GM18907 (cell line): Measurements from ENCODE around the gene LCP1.

Source experiments
- ATAC-seq: cut with Tn5 transposase; IDR thresholded peaks from one replicate; pipeline ENCODE4 v1.9.1; 2021; ENCODE audit warnings: mild to moderate bottlenecking, moderate library complexity; ENCODE audit not compliant: unreplicated experiment

The LCP1 gene

DNA sequence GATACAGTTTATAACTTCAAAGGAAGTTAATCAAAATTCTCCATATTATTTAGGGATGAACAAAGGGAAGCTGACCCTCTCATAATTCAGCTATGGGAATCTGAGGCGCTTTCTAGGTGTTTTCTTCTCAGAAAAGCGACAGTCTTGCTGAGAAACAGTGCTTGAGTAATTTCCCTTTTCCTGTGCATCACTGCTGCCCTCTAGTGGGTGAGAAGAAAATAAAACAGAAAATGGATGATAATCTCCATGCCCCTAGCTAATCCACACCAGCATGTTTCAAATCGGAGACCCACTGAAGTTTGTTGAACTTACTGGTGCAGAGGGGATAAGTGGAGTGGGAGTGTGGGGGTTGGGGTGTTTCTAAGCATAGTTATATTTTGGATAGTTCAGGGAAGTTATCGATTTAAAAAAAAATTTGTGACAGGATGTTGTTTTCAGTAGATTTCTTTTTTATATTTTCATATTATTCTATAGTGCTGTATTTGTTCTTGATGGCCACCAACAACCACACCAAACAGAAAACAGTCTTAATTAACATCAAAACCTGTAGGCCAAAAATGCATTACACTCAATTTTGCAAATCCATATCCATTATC, 21.4 kb downstream of the LCP1 start:
- no peak for ATAC-seq

DNA sequence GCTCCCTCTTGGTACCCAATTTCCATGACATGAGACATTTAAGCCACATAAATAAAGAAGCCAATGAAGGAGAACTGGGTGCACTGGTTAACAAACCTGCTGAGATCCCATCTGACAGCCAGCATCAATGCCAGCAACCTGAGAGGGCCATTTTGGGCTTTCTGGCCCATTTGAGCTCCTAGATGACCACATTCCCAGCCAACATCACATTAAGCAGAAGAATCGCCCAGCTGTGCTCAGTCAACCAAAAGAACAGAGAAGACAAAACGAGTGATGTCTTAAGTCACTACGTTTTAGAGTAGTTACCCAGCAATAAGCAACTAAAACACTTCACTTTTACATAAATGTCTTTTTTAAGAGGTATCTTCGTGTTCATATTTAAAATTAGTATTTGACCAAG, 21.9 kb downstream of the LCP1 start:
- no peak for ATAC-seq

DNA sequence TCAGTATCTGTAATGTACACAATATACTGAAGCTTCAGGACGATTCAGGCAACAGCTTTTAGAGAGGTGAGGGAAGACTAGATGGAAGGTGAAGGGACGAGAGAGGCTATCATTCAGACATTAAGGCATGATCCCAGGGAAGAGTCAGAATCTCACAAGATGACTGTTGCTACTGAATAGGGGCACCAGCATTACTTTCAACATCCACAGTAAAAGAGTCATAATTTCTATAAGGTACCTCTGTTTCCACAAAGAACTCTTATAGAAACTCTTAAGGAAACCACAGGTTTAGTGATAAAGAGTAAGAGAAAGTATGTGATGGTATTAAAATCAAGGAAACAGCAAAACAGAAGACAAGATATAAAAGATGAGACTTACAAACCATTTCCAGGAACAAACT, 23.0 kb downstream of the LCP1 start:
- no peak for ATAC-seq

DNA sequence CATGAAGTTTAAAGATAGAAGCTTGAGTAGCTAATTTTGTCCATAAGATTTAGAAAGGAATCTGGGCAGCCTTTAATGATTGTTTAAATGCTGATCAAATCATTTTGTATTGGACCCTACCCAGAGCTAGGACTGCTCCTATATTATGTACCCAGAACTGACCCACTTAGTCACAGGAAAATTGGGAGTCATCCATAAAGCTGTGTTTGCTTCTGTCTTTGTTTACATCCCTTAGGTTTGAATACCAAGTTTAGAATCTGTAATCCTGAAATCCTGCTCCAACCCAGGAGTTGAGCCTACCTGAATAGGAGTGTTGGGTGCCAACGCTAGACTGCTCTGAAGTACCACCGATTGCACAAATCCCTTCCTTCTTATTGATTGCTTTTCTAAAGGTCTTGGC, 23.8 kb downstream of the LCP1 start:
- ATAC-seq: no peak

DNA sequence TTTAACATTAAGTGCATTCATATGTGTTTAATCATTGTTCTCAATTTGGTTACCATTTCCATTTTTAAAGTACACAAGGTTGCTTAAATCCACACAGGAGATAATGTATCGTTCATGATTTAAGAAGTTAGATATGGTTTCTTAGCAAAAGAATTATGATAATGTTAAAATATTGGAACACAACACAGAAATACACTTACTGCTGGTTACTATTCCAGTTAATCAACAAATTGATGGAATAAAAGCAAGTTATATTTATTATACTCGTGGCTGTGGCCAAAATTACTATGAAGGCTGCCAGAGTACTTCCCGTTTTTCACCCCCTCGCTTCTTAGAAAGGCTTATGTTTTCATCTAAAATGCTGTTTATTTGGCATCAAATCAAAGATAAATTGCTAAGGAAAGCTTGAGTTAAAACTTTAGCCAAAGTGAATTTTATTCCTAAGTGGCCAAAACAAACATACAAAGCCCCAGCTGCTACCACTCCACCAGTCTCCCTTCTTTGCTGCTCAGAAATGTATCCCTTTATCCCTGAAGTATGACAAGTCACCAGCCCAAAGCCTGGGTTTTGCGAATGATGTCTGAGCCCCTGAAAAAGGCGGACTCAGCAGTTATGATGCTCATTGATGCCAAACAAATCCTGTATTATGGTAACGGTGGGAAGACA, 27.7 kb downstream of the LCP1 start:
- ATAC-seq: no peak

DNA sequence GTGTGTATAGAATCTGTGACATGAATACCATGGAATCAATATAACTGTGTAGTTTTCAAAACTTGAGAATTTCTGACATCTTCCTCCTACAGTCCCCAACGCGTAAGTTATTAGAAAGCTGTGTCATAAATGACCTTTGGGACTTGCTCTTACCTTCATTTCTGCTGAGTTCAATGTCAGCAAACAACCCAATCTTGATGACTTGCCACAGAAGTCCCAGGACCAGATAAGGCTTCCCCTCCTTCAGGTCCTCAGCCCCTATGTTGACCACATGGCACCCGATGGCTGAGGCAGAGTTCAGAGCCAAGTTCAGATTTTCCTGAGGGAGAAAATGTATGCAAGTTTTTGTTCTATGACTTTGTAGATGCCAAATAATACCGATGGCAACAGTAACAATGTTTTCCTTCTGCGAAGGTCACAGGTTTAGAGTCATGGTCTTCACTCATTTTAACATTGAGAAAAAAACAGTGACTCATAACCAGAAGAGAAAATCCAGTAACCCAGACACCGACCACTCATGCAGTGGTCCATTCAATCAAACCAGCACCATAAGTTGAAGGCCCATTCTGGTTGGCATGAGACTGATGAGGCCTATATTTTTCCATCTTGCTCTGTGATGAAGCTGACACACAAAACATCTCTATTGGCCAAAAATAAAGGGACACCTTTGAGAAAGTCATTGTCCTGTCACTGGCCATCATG, 29.2 kb downstream of the LCP1 start:
- no peak for ATAC-seq

DNA sequence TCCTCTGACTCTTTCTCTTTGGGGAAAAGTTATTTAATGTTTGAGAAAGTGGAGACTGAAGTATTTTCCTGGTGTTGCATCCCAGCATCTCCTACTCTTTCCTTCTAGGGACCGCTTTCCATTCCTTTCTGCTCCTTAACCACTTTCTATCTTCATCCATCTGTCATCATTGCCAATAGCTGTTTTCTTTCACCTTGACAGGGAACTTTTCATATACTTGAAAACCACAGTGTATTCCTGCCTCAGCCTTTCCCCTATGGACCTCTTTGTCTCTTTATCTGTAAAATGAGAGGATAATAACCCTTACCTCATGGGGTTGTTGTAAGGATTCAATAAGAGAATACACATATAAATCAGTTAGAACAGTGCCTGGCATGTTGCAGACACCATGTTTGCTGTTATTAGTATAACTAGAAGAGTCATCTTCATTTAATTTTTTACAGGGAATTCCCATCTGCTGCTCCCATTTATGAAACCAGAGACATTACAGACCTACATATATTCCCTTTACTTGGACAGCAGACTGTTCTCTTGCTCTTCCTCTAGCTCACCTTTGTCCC, 31.8 kb downstream of the LCP1 start:
- no peak for ATAC-seq

DNA sequence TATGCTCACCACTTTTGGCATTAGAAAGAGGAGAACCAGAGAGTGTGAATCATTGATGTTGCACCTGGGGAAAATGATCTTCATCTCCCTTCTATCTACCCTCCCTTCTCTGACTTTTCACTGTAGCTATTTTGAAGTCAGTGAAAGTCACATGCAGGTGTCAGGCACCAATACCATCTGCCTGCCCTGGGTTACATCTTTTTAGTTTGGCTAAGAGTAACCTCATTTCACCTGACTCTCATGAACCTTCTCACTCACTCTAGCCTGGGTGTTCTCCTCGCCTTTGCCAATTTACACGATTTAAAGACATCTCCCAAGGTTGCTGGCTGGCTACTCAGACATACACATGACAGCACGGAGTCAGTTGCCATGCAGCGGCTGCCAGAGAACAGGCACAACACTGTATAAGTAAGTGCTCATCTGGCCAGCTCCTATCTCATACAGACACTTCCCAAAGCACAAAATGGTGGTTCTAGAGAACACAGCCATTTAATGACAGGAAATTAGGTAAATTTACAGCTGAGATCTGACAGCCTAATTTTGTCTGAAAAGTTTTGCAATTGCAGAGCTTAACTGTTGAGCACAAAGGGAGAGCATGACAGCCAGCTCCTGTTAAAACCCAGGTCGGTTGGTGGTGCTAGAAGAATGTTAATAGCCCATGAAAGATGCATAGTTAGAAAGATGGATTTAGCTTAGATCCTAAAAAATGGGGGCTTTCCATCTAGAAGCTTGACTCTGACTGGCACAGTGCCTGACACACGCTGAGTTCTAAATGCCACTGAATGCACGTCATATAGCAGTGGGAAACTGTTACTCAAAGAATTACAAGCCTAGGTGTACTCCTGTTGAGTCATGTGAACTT, 32.5 kb downstream of the LCP1 start:
- no peak for ATAC-seq

DNA sequence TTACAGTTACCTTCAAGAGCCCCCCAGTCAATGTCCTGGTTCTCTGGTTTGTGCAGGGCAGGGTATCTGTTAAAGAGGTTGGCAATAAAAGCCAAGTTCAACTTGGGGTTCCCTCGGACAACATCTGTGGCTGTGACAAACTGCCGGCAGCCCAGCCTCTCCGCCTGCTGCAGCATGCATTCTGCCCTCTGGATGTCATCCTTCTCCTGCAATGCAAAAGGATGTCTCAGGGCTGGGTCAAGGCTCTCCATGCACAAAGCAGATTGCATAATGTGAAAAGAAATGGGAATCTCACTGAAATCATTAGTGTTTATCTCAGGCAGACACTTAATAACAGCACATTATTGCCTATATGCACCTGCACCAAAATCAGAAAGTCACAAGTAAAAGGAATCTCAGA, 35.1 kb downstream of the LCP1 start:
- ATAC-seq: no peak

DNA sequence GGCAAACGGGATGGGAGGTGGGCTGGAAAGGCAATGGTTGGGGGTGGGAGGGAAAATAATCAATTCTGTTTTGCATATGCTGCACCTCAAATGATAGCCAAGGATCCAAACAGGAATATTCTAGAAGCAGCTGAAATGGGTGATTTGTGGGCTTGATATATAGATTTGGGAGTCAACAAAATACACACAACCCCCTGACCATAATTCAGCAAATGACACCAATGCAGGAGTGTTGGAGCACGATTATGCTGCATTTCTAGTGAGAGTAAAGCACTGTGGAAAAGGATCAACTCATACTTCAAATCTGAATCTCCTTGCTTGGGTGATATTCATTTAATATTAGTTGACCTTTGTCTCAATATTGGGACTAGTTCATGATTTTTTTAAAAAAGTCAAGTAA, 36.0 kb downstream of the LCP1 start:
- ATAC-seq: no peak

DNA sequence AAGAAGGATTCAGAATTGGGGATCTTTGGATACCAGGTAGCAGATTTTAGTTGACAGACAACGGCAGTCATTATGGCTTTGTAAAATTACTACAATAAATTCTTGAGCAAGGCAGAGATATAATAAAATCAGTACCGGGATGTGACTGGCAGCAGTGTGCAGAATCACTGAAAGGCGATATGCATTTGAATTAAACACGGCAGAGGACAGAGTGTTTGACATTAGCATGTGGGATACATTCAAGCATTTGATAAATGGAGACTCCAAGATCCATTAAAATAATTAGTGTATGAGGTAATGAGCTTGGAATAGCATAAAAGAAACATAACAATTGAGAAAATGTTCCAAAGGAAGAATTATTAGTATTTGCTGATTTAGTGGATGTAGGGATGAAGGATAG, 36.8 kb downstream of the LCP1 start:
- no peak for ATAC-seq

DNA sequence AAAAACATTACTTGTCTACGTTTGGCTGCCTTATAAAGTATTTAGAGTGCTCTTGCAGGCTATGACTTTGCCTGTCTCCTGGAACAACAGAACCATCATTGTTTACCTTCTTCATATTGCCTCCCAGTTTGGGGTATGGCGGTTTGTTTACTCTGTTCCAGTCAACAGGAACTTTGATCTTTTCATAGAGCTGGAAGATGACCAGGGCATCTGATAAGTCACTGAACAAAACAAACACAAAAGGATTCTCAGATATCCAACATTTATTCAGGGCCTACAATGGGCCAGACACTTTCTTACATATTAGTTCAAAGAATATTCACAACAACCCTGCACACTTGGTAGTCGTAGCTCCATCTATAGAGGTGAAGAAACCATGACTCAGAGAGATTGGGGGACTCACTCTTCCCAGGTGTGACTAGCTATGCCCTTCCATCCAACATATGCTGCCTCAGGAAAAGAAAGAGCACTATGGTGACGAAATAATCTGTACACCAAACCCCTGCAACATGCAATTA, 38.7 kb downstream of the LCP1 start:
- ATAC-seq: no peak

DNA sequence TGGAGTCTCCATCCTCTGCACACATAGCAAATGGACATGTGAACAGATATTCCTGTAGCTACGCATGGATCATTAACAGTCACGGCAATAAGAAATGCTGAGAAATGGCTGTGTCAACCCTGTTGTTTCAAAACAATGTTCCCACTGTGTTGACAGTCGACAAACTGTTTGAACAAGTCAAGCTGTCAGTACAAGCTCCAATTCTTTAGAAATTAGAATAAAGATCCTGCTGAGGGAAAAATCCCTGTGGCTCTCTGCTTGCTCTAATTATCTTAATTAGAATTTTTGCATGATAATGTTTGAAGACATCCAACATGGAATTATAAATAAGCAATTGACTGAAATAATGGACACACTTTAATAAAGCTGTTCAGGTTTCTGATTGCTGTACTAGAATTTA, 39.2 kb downstream of the LCP1 start:
- ATAC-seq: no peak

DNA sequence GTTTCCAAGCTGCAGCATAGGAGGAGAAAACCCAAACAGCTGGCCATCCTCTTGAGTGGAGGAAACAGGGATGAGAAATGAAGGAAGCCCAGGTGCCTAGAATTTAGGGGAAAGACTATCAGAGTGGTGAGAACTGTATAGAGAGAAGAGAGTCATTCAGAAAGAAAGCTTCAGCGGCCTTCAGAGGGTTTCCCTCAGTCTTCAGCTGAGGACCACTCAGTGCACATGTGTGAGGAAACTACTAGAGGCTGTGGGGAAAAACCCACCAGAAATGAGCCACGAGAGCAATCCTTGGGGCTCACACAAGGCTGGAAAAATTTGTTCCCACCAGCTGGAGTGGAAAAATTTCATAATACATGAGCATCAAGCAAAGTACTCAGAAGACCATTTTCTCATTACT, 41.9 kb downstream of the LCP1 start:
- no peak for ATAC-seq

DNA sequence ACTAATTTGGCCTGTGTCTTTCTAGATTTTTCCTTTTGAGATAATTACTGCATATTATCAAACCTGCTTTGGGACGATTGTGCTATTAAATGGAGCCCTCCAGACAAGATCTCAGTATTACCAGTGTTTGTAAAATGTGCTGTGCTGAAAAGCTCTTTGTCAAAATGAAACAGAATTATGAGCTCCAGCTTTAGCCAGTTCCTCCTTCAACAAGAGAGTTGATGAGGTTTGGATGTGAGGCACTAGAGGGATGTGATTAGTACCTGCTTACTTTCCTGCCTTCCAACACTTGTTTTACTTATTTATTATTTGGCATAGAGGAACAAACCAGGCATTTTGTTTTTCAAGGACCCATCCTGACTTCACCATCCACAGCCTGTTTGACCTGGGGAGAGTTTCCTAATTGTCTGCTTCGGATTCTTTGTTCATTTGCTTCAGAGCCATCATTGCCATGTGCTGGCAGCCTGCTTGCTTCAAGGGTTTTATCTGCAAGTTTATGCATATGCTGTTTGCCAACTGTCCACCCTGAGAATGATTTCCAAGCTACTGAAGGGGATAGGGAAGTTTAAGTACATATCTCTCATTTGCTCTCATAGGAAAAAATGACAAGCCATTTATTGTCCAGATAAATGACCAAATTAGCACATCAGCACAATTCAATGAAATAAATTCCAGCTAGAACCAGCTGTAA, 44.2 kb downstream of the LCP1 start:
- ATAC-seq: no peak

DNA sequence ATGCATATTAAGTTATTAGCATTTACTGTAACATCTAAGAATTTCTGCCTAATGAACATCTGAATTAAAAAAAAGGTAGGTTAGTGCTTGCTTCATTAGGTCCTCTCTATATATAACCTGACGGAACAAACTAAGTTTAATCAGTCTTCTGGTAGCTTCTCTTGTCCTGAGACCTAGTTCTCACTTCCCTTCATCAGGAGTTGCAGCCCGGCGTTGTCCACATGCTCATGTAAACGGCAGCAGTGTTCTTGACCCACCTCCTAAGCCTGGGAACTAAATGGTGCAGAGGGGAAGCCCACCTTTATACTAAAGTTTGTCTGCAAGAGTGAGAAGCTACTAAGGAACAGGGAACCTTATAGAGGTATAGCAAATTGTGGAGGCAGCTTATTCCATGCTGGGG, 45.3 kb downstream of the LCP1 start:
- no peak for ATAC-seq

DNA sequence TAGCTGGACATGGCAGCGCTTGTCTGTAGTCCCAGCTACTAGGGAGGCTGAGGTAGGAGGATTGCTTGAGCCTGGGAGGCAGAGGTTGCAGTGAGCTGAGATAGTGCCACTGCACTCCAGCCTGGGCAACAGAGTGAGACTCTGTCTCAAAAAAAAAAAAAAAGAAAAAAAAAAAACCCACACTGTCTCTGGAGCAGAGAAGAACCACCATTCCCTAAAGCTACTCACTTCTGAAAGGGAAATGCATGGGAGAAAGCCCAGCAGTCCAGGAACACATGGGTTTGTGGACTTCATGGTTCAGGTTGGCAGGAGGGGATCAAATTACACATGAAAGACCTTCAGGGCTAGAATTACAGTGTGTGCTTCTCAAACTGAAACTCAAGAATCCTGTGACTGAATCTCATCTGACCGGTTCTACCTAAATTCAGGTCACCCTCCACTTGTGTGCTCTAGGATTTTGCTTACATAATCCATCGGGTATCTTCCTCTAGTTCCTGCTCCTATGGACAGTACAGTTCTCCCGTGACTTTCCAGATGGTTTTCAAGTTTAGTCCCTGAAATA, 46.9 kb downstream of the LCP1 start:
- ATAC-seq: no peak

DNA sequence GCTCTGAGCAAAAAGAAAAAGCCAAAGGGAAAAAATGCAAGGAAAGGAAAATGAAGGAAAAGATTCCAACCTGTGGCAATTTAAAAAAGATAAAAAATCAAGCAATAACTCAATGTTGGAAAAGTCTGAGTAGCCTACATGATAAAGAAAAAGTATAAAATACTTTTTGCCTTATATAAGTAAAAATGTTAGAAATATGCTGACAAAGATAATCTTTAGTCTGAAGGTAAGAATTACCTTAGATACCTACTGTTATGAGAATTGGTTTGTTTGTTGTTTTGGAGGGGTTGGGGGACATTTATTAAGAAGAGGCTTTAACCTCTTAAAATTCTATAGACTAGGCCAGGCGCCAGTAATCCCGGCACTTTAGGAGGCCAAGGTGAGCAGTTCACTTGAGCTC, 47.5 kb downstream of the LCP1 start:
- ATAC-seq: no peak

DNA sequence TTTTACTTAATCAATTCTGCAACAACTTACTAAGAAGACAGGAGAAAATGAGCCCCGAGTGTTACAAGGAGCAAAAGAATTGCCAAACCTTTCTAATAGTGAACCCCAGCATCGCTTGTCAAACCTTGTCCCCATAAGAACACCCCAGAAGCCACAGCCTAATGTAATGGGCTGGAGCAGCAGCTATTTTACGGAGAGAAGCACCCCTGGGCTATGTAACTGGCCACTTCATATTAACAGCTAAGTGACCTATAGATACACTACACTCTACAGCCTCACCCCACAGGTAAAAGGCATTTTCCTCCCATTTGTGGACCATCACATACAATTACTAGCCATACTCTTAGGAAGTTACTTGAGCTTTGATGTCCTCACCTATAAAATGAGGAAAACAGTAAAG, 49.9 kb downstream of the LCP1 start:
- ATAC-seq: no peak

DNA sequence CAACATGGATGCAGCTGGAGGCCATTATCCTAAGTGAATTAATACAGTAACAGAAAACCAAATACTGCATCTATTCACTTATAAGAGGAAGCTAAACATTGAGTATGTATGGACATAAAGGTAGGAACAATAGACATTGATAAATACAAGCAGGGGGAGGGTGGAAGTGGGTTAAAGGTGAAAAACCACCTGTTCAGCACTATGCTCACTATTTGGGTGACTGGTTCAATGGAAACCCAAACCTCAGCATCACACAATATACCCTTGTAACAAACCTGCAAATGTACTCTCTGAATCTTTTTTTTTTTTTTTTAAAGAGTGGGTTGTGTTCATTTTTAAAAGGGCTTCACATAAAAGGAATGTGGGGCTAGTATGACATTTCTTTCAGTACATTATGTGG, 50.3 kb downstream of the LCP1 start:
- ATAC-seq: no peak
